AG04450 (cell line): ENCODE measurements around the gene NPAT. TPM values are rescaled to one million over a fixed set of nuclear protein-coding genes. Genes with fewer than 3 reads are reported as not detected.

ENCODE experiments used
- CTCF ChIA-PET: fragments of 300-600, 350-600 bp; formaldehyde crosslinking; extraction: SDS; loops from one replicate; lab custom pipeline; 2022; ENCODE audit warnings: antibody characterized with exemption, inconsistent platforms; lab: Charles Lee
- POLR2A ChIA-PET: fragments of 350-600 bp; formaldehyde crosslinking; extraction: SDS; loops from one replicate; lab custom pipeline; 2021; ENCODE audit warnings: antibody characterized with exemption, inconsistent platforms; lab: Yijun Ruan, JAX
- DNase-seq: peaks from one replicate; pipeline ENCODE4 v3.0.0-alpha.2; 2011; ENCODE audit warnings: low read depth, low spot score
- H3K27ac ChIP-seq: one replicate; pipeline ENCODE4 v1.5.1; 2012; ENCODE audit warnings: low read depth, low read length, control low read depth
- H3K27me3 ChIP-seq: one replicate; pipeline ENCODE4 v1.6.0; 2012; ENCODE audit warnings: low read length; ENCODE audit not compliant: control insufficient read depth, insufficient read depth
- H3K4me3 ChIP-seq: 2 replicates; pipeline ENCODE4 v1.5.1; 2011; ENCODE audit warnings: mild to moderate bottlenecking, low read depth, low read length, control low read depth
- H3K9me3 ChIP-seq: 2 replicates; pipeline ENCODE4 v1.5.1; 2012; ENCODE audit warnings: low read length; ENCODE audit not compliant: control insufficient read depth, insufficient read depth
- CTCF ChIP-seq: IDR thresholded peaks from 2 replicates; pipeline ENCODE4 v1.5.1; 2011; ENCODE audit warnings: low read depth, low read length, control low read depth, inconsistent platforms
- polyA plus RNA-seq: library from polyadenylated mRNA; depleted of rRNA; stranded (reverse); fragments of >200 nt; gene quantifications from 2 replicates; pipeline ENCODE4 v1.2.3, GENCODE V29; 2011

NPAT gene
- polyA plus RNA-seq, 1 experiment, result 9.9 TPM

GRCh38 chr11:108160970-108161566 is 61.4 kb downstream of the NPAT start:
- POLR2A ChIA-PET, result no interaction called here

GRCh38 chr11:108154591-108154990 is 67.8 kb downstream of the NPAT start:
- no peak for DNase-seq
- TF ChIP-seq CTCF, result no peak
- Histone ChIP-seq H3K9me3 (no peaks in the 10 kb centered on the region), H3K4me3 (no peak overlapping the region), H3K27ac (no peak overlapping the region), H3K27me3 (no peaks in the 10 kb centered on the region)
- ChIA-PET CTCF (no interaction called here), POLR2A (no interaction called here)

More at GRCh38 chr11:108160970-108161566, 61.4 kb downstream of the NPAT start:
- Histone ChIP-seq H3K4me3 (no peak overlapping the region), H3K27me3 (no peaks in the 10 kb centered on the region), H3K9me3 (no peaks in the 10 kb centered on the region), H3K27ac (no peak overlapping the region)
- CTCF ChIA-PET, result interaction anchor here (0.6 kb wide), 2 partner anchors 32 to 123 kb away, joined by 3 to 4 read pairs; no protein-coding TSS in a partner anchor
- DNase-seq, result no peak
- no peak for TF ChIP-seq CTCF

- Histone ChIP-seq H3K4me3 (no peak overlapping the region), H3K27me3 (no peaks in the 10 kb centered on the region), H3K9me3 (no peaks in the 10 kb centered on the region), H3K27ac (no peak overlapping the region)
- no peak for DNase-seq
- no peak for TF ChIP-seq CTCF
- POLR2A ChIA-PET, result no interaction called here
- CTCF ChIA-PET, result no interaction called here
Observed at GRCh38 chr11:108148556-108148955, 73.9 kb downstream of the NPAT start.

- no peak overlapping the region for H3K4me3 ChIP-seq
- no peak overlapping the region for H3K27ac ChIP-seq
- POLR2A ChIA-PET, result no interaction called here
- H3K9me3 ChIP-seq, result no peaks in the 10 kb centered on the region
- TF ChIP-seq CTCF, result no peak
- DNase-seq, result no peak
- CTCF ChIA-PET, result no interaction called here
- H3K27me3 ChIP-seq, result no peaks in the 10 kb centered on the region
Observed at GRCh38 chr11:108147150-108147549, 75.3 kb downstream of the NPAT start.

- ChIA-PET CTCF (no interaction called here), POLR2A (no interaction called here)
- TF ChIP-seq CTCF, result no peak
- DNase-seq, result no peak
- Histone ChIP-seq H3K4me3 (no peak overlapping the region), H3K27me3 (no peaks in the 10 kb centered on the region), H3K27ac (no peak overlapping the region), H3K9me3 (no peaks in the 10 kb centered on the region)
Observed at GRCh38 chr11:108144615-108145014, 77.8 kb downstream of the NPAT start.
